WTC11 (cell line): Measurements from ENCODE around the gene JAZF1. TPM values are rescaled to one million over a fixed set of nuclear protein-coding genes. Genes with fewer than 3 reads are reported as not detected.

Experiments
- ATAC-seq: fragments of 200-7000 bp; cut with Tn5 transposase; 2 replicates; pipeline ENCODE4 v1.10.0; 2021; ENCODE audit warnings: mild to moderate bottlenecking, moderate library complexity
- CTCF ChIA-PET: fragments of 300-600 bp; sonication (Branson Sonifier 250); formaldehyde crosslinking; loops from one replicate; lab custom pipeline; 2021; ENCODE audit warnings: antibody characterized with exemption; lab: Charles Lee
- POLR2A ChIA-PET: fragments of 350-600 bp; sonication (Branson Sonifier 250); formaldehyde crosslinking; loops from one replicate; lab custom pipeline; 2021; ENCODE audit warnings: antibody characterized with exemption; lab: Charles Lee
- DNase-seq: peaks from one replicate; pipeline ENCODE4 v3.0.0; 2021; ENCODE audit warnings: low spot score
- H3K27ac Mint-ChIP-seq: 2 replicates; pipeline ENCODE4 v1.8.0; 2021; ENCODE audit warnings: mixed read lengths
- H3K27me3 Mint-ChIP-seq: 2 replicates; pipeline ENCODE4 v1.8.0; 2021; ENCODE audit warnings: low read depth, mild to moderate bottlenecking, moderate library complexity, mixed read lengths
- H3K36me3 Mint-ChIP-seq: 2 replicates; pipeline ENCODE4 v1.8.0; 2021; ENCODE audit warnings: mixed read lengths
- H3K4me1 Mint-ChIP-seq: 2 replicates; pipeline ENCODE4 v1.8.0; 2022; ENCODE audit warnings: mixed read lengths
- H3K4me3 Mint-ChIP-seq: 2 replicates; pipeline ENCODE4 v1.8.0; 2021; ENCODE audit warnings: mild to moderate bottlenecking, moderate library complexity, mixed read lengths
- H3K9me3 Mint-ChIP-seq: 2 replicates; pipeline ENCODE4 v1.8.0; 2021; ENCODE audit warnings: mixed read lengths
- CBFB ChIP-seq: sonication (generic); formaldehyde crosslinking; IDR thresholded peaks from 2 replicates; pipeline ENCODE4 v1.8.1; 2022; ENCODE audit warnings: mild to moderate bottlenecking, low read depth, missing genetic modification reagents
- HMGA2 ChIP-seq: fragments of 250-450 bp; sonication (Bioruptor Pico); IDR thresholded peaks from 2 replicates; pipeline ENCODE4 v1.4.0; 2021; ENCODE audit warnings: mild to moderate bottlenecking, moderate library complexity
- IRF1 ChIP-seq: sonication (generic); formaldehyde crosslinking; IDR thresholded peaks from 2 replicates; pipeline ENCODE4 v1.8.0; 2023; ENCODE audit warnings: missing genetic modification reagents
- IRF2 ChIP-seq: sonication (generic); formaldehyde crosslinking; IDR thresholded peaks from 2 replicates; pipeline ENCODE4 v1.8.0; 2022; ENCODE audit warnings: low read depth, missing genetic modification reagents, borderline replicate concordance
- MXD4 ChIP-seq: fragments of 250-450 bp; sonication (Bioruptor Pico); IDR thresholded peaks from 2 replicates; pipeline ENCODE4 v1.8.0; 2021; ENCODE audit warnings: mild to moderate bottlenecking, moderate library complexity, borderline replicate concordance
- NFE2L1 ChIP-seq: sonication (generic); formaldehyde crosslinking; IDR thresholded peaks from 2 replicates; pipeline ENCODE4 v1.8.1; 2023; ENCODE audit warnings: missing genetic modification reagents
- NR1H2 ChIP-seq: sonication (generic); formaldehyde crosslinking; IDR thresholded peaks from 2 replicates; pipeline ENCODE4 v1.9.0; 2021; ENCODE audit warnings: mild to moderate bottlenecking, moderate library complexity, missing genetic modification reagents
- NR2C2 ChIP-seq: sonication (generic); formaldehyde crosslinking; IDR thresholded peaks from 2 replicates; pipeline ENCODE4 v1.8.0; 2022; ENCODE audit warnings: mild to moderate bottlenecking, missing genetic modification reagents
- SMAD3 ChIP-seq: sonication (generic); formaldehyde crosslinking; IDR thresholded peaks from 2 replicates; pipeline ENCODE4 v1.8.0; 2022; ENCODE audit warnings: missing genetic modification reagents, mild to moderate bottlenecking, borderline replicate concordance
- TEAD4 ChIP-seq: sonication (generic); formaldehyde crosslinking; IDR thresholded peaks from 2 replicates; pipeline ENCODE4 v1.8.0; 2022; ENCODE audit warnings: mild to moderate bottlenecking, missing genetic modification reagents
- TP53 ChIP-seq: sonication (generic); formaldehyde crosslinking; IDR thresholded peaks from 2 replicates; pipeline ENCODE4 v1.8.1; 2023; ENCODE audit warnings: mild to moderate bottlenecking, missing genetic modification reagents
- ZBTB21 ChIP-seq: sonication (generic); formaldehyde crosslinking; IDR thresholded peaks from 2 replicates; pipeline ENCODE4 v1.8.1; 2023; ENCODE audit warnings: mild to moderate bottlenecking, missing genetic modification reagents, borderline replicate concordance
- ZNF121 ChIP-seq: sonication (generic); formaldehyde crosslinking; IDR thresholded peaks from 2 replicates; pipeline ENCODE4 v1.8.0; 2023; ENCODE audit warnings: missing genetic modification reagents
- ZNF219 ChIP-seq: sonication (generic); formaldehyde crosslinking; IDR thresholded peaks from 2 replicates; pipeline ENCODE4 v1.8.0; 2023; ENCODE audit warnings: missing genetic modification reagents, mild to moderate bottlenecking, borderline replicate concordance
- ZNF317 ChIP-seq: sonication (generic); formaldehyde crosslinking; IDR thresholded peaks from 2 replicates; pipeline ENCODE4 v1.8.1; 2023; ENCODE audit warnings: low read depth, mild to moderate bottlenecking, moderate library complexity, missing genetic modification reagents, borderline replicate concordance
- ZNF423 ChIP-seq: fragments of 250-450 bp; sonication (Bioruptor Pico); IDR thresholded peaks from 2 replicates; pipeline ENCODE4 v2.1.2; 2022; ENCODE audit warnings: mild to moderate bottlenecking, moderate library complexity
- total RNA-seq: library from RNA; stranded (reverse); gene quantifications from 3 replicates; pipeline ENCODE4 v1.2.3, GENCODE V29; 2021
- TF ChIP-seq, protein P1 (sequence below): sonication (generic); formaldehyde crosslinking; IDR thresholded peaks from 2 replicates; pipeline ENCODE4 v1.8.1; 2022; ENCODE audit warnings: low read depth, mild to moderate bottlenecking, moderate library complexity, missing genetic modification reagents, borderline replicate concordance
- TF ChIP-seq, protein P2 (sequence below): sonication (generic); formaldehyde crosslinking; IDR thresholded peaks from 2 replicates; pipeline ENCODE4 v1.8.1; 2022; ENCODE audit warnings: mild to moderate bottlenecking, missing genetic modification reagents, moderate library complexity, borderline replicate concordance
- TF ChIP-seq, protein P3 (sequence below): sonication (generic); formaldehyde crosslinking; IDR thresholded peaks from 2 replicates; pipeline ENCODE4 v1.8.1; 2022; ENCODE audit warnings: low read depth, missing genetic modification reagents, borderline replicate concordance
- TF ChIP-seq, protein P4 (sequence below): sonication (generic); formaldehyde crosslinking; IDR thresholded peaks from 2 replicates; pipeline ENCODE4 v1.8.0; 2022; ENCODE audit warnings: mild to moderate bottlenecking, missing genetic modification reagents

JAZF1 gene
- total RNA-seq, 1 experiment from 2014 or later = 19.0 TPM

- Mint-ChIP-seq H3K27ac (no peak overlapping the region), H3K4me3 (no peak overlapping the region), H3K27me3 (no peaks in the 10 kb centered on the region), H3K9me3 (no peaks in the 10 kb centered on the region), H3K36me3 (no peaks in the 10 kb centered on the region), H3K4me1 (peaks cover 21% of the 10 kb centered on the region)
- no peak for TF ChIP-seq ZNF219 (CRISPR knock-in tag)
- TF ChIP-seq HMGA2 (CRISPR knock-in tag) = no peak
- no peak for TF ChIP-seq ZNF423
- TF ChIP-seq, protein P1, sequence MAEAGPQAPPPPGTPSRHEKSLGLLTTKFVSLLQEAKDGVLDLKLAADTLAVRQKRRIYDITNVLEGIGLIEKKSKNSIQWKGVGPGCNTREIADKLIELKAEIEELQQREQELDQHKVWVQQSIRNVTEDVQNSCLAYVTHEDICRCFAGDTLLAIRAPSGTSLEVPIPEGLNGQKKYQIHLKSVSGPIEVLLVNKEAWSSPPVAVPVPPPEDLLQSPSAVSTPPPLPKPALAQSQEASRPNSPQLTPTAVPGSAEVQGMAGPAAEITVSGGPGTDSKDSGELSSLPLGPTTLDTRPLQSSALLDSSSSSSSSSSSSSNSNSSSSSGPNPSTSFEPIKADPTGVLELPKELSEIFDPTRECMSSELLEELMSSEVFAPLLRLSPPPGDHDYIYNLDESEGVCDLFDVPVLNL (CRISPR knock-in tag) = no peak
- TF ChIP-seq, protein P2, sequence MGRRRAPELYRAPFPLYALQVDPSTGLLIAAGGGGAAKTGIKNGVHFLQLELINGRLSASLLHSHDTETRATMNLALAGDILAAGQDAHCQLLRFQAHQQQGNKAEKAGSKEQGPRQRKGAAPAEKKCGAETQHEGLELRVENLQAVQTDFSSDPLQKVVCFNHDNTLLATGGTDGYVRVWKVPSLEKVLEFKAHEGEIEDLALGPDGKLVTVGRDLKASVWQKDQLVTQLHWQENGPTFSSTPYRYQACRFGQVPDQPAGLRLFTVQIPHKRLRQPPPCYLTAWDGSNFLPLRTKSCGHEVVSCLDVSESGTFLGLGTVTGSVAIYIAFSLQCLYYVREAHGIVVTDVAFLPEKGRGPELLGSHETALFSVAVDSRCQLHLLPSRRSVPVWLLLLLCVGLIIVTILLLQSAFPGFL (CRISPR knock-in tag) = no peak
- no peak for TF ChIP-seq CBFB
- no peak for TF ChIP-seq IRF2 (CRISPR knock-in tag)
- TF ChIP-seq NFE2L1 (CRISPR knock-in tag) = no peak
- no peak for TF ChIP-seq ZBTB21 (CRISPR knock-in tag)
- no peak for TF ChIP-seq TP53
- TF ChIP-seq MXD4 (CRISPR knock-in tag) = no peak
- TF ChIP-seq, protein P3, sequence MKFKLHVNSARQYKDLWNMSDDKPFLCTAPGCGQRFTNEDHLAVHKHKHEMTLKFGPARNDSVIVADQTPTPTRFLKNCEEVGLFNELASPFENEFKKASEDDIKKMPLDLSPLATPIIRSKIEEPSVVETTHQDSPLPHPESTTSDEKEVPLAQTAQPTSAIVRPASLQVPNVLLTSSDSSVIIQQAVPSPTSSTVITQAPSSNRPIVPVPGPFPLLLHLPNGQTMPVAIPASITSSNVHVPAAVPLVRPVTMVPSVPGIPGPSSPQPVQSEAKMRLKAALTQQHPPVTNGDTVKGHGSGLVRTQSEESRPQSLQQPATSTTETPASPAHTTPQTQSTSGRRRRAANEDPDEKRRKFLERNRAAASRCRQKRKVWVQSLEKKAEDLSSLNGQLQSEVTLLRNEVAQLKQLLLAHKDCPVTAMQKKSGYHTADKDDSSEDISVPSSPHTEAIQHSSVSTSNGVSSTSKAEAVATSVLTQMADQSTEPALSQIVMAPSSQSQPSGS (CRISPR knock-in tag) = no peak
- no peak for TF ChIP-seq IRF1 (CRISPR knock-in tag)
- no peak for TF ChIP-seq NR2C2 (CRISPR knock-in tag)
- no peak for TF ChIP-seq TEAD4 (CRISPR knock-in tag)
- no peak for TF ChIP-seq ZNF317 (CRISPR knock-in tag)
- no peak for TF ChIP-seq SMAD3 (CRISPR knock-in tag)
- TF ChIP-seq, protein P4, sequence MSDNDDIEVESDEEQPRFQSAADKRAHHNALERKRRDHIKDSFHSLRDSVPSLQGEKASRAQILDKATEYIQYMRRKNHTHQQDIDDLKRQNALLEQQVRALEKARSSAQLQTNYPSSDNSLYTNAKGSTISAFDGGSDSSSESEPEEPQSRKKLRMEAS (CRISPR knock-in tag) = no peak
- ChIA-PET POLR2A (no interaction called here), CTCF (interaction anchor here (2.9 to 3.4 kb wide), 2 partner anchors 15 to 48 kb away, joined by 28 to 42 read pairs; no protein-coding TSS in a partner anchor)
- no peak for ATAC-seq
- no peak for DNase-seq
Measured at GRCh38 chr7:28046035-28046434, 134.6 kb downstream of the JAZF1 start.

GRCh38 chr7:28045592-28045991 lies 135.0 kb downstream of the JAZF1 start:
- H3K36me3 Mint-ChIP-seq = no peaks in the 10 kb centered on the region
- ATAC-seq (no peak), DNase-seq (no peak)
- peak overlapping the region; percentile 51 for H3K27ac Mint-ChIP-seq
- H3K27me3 Mint-ChIP-seq = no peaks in the 10 kb centered on the region
- TF ChIP-seq ZNF121 (CRISPR knock-in tag) (peak; percentile 91), NR1H2 (CRISPR knock-in tag) (no peak)
- TF ChIP-seq, all 79 proteins: peak for 1
- H3K4me1 Mint-ChIP-seq = peaks cover 21% of the 10 kb centered on the region
- no peaks in the 10 kb centered on the region for H3K9me3 Mint-ChIP-seq
- POLR2A ChIA-PET = no interaction called here
- no peak overlapping the region for H3K4me3 Mint-ChIP-seq
- CTCF ChIA-PET = interaction anchor here (2.0 to 3.4 kb wide), 3 partner anchors 16 to 51 kb away, joined by 7 to 42 read pairs (median 28); no protein-coding TSS in a partner anchor
